Psoas muscle (tissue), 8 donors: Measurements from ENCODE around the gene CCDC97. TPM values are rescaled to one million over a fixed set of nuclear protein-coding genes. Genes with fewer than 3 reads are reported as not detected.

Source experiments
- ATAC-seq, 4 donors: fragments of 200-7000 bp; cut with Tn5 transposase; one replicate each; pipeline ENCODE4 v1.9.1; 2020; ENCODE audit warnings: moderate library complexity in 3 of 4, mild to moderate bottlenecking in 2 of 4
- DNase-seq, 2 donors: peaks; one replicate each; pipeline ENCODE4 v3.0.0-alpha.2; 2020
- H3K27ac ChIP-seq: fragments of 200-600 bp; one replicate; pipeline ENCODE4 v1.8.0; 2022
- H3K27me3 ChIP-seq, 3 donors: fragments of 200-600 bp in 1 of 3; one replicate each; pipeline versions ENCODE4 v1.6.1 to v1.8.0; 2013 to 2022; ENCODE audit warnings: low read length in 2 of 3, mild to moderate bottlenecking in 2 of 3, moderate library complexity in 1 of 3; ENCODE audit not compliant: insufficient read depth in 3 of 3
- H3K36me3 ChIP-seq, 2 donors: fragments of 200-600 bp in 1 of 2; one replicate each; pipeline versions ENCODE4 v1.6.1 to v1.8.0; 2013 to 2022; ENCODE audit warnings: low read depth in 1 of 2, mild to moderate bottlenecking in 1 of 2, moderate library complexity in 1 of 2; ENCODE audit not compliant: insufficient read depth in 1 of 2
- H3K4me1 ChIP-seq: fragments of 200-600 bp; one replicate; pipeline ENCODE4 v1.8.0; 2022
- H3K4me3 ChIP-seq: fragments of 200-600 bp; one replicate; pipeline ENCODE4 v1.8.0; 2022; ENCODE audit warnings: mild to moderate bottlenecking
- H3K9me3 ChIP-seq: fragments of 200-600 bp; one replicate; pipeline ENCODE4 v1.8.0; 2022
- WGBS, 3 donors: extraction: QIAGEN DNeasy Blood & Tissue Kit; methylation state at CpG; one replicate each; pipeline versions ENCODE4 v1.1.6 to v1.1.7; 2013; 5-methylcytosine and 5-hydroxymethylcytosine counted together
- intact Hi-C, 2 donors: fragments of 100-400 bp; cut with DNase I; formaldehyde crosslinking; loops; one replicate each; pipeline versions ENCODE4 v1.11.0 to v1.14.2; 2022
- polyA plus RNA-seq, 3 donors: library from polyadenylated mRNA; stranded (reverse); fragments of 200-250 nt; gene quantifications; one replicate each; pipeline ENCODE4 v1.2.3, GENCODE V29; 2013
- total RNA-seq, 4 donors: library from RNA; stranded (reverse); fragmentation: NEBNext Ultra II Directional in 2 of 4; extraction: Animal tissue kit (Norgen Biotek cat#: 25700) in 2 of 4; gene quantifications; one replicate each; pipeline versions ENCODE4 v1.2.1 to v1.2.4, GENCODE V29; 2021 to 2023
- TF ChIP-seq, protein P1 (sequence below): fragments of 200-600 bp; IDR thresholded peaks from one replicate; pipeline ENCODE4 v1.8.0; 2022; ENCODE audit warnings: antibody characterized with exemption
- donor health status: healthy with polysubstance abuse.
- donor health status: DM: no; HTN: no; CAD: no; lungs with moderate emphysema.
- donor health status: Bipolar disorder and iron deficiency.
- donor health status: healthy.
- donor health status: DM: yes; HTN: yes; CAD: no.
- donor health status: DM: no; HTN: no; CAD: no.
- donor health status: DM: no; HTN: no; CAD: no.
- donor health status: DM: yes; HTN: yes; CAD: no.

The CCDC97 gene
- total and polyA plus RNA-seq, 7 donors, result 13.7 to 25.7 (median 19.9) TPM

DNA sequence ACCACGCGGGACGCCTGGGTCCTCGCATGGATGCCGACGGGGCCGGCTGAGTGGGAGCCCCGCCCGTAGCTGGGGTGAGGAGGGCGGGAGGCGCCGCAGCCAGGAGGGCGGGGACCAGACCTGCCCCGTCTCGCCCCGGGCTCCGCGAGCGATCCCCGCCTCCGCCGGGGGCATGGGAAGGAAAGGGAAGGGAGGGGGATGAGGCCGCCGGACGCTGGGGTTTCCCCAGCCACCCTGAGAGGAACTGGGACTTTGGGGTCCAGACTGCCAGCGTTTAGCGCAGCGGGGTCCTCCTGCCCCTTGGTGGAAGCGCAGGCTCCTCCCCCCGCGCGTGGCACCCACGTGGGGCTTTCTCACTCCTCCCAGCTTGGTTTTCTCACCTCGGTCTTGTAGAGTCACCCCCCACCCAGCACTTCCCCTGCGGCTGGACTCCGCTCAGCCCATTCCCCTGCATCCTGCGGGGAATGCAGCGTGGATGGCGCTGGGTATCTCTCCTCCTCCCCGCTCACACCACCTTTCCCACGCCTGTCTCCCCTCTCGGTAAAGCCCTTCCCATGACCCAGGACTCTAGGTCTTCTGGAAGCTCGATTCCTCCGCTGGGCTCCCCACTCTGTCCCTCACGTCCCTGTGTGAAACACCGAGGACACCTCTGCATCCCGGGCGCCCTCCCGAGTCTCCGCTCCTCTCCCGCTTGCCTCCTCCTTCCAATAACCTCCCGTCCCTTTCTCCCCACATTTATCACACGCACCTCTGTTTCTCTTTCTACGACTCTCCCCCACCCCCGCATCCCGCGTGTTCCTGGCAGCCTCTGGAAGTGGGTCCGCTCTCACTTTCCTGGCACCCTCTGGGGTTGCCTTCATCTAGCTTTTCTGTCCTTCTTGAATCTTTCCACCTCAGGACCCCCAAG, 41.6 kb downstream of the CCDC97 start:
- no peaks in the 10 kb centered on the region for H3K9me3 ChIP-seq
- ATAC-seq (peak; percentile 20 to 53 (median 34)), DNase-seq (peak; percentile 70 to 77)
- H3K27ac ChIP-seq, result no peak overlapping the region
- TF ChIP-seq, protein P1, sequence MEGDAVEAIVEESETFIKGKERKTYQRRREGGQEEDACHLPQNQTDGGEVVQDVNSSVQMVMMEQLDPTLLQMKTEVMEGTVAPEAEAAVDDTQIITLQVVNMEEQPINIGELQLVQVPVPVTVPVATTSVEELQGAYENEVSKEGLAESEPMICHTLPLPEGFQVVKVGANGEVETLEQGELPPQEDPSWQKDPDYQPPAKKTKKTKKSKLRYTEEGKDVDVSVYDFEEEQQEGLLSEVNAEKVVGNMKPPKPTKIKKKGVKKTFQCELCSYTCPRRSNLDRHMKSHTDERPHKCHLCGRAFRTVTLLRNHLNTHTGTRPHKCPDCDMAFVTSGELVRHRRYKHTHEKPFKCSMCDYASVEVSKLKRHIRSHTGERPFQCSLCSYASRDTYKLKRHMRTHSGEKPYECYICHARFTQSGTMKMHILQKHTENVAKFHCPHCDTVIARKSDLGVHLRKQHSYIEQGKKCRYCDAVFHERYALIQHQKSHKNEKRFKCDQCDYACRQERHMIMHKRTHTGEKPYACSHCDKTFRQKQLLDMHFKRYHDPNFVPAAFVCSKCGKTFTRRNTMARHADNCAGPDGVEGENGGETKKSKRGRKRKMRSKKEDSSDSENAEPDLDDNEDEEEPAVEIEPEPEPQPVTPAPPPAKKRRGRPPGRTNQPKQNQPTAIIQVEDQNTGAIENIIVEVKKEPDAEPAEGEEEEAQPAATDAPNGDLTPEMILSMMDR, result no peak
- WGBS, 3 donors, result 1% methylated on average over 42 to 58 of the region's 58 CpGs
- peaks cover 3% of the 10 kb centered on the region for H3K4me1 ChIP-seq
- peak overlapping the region; percentile 69 for H3K4me3 ChIP-seq
- H3K27me3 ChIP-seq, result peaks cover 0 to 38% (median 0%) of the 10 kb centered on the region in 3 donors
- intact Hi-C loops, result loop anchor here in 1 of 2 donors (5.0 kb wide), 1 partner anchor 34 kb away; no protein-coding TSS in a partner anchor
- no peaks in the 10 kb centered on the region for H3K36me3 ChIP-seq

DNA sequence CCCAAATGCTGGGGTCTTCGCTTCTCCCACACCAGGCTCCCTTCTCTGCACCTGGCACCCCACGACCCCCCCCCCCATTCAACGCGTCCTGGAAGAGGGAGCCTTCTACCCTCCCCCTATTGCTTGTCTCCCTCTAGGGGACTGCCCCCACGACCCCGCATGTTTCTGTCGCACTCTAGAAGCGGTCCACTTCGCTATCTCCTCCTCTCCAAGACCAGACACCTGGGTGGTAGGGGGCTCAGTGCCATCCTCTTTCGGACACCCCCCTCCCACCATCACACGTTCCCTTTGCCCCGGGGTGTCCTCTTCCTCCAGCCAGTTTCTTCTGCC, 42.3 kb downstream of the CCDC97 start:
- intact Hi-C loops, result loop anchor here in 1 of 2 donors (5.0 kb wide), 1 partner anchor 35 kb away; no protein-coding TSS in a partner anchor
- no peak for ATAC-seq
- WGBS, 3 donors, result 0 to 1% (median 1%) methylated on average over 12 of the region's 12 CpGs

GRCh38 chr19:41352609-41353465, 42.9 kb downstream of the CCDC97 start:
- intact Hi-C loops, result loop anchor here in 1 of 2 donors (5.0 kb wide), 1 partner anchor 36 kb away; no protein-coding TSS in a partner anchor

More for the DNA sequence above, 42.3 kb downstream of the CCDC97 start:
- TF ChIP-seq, protein P1, result no peak
- Histone ChIP-seq H3K27me3 (peaks cover 0 to 38% (median 0%) of the 10 kb centered on the region in 3 donors), H3K9me3 (no peaks in the 10 kb centered on the region), H3K36me3 (no peaks in the 10 kb centered on the region), H3K27ac (no peak overlapping the region), H3K4me3 (peak overlapping the region; percentile 69), H3K4me1 (peaks cover 3% of the 10 kb centered on the region)
- DNase-seq, result peak in 1 of 2 donors; percentile 15

More at GRCh38 chr19:41352609-41353465, 42.9 kb downstream of the CCDC97 start:
- Histone ChIP-seq H3K27me3 (peaks cover 0 to 38% (median 0%) of the 10 kb centered on the region in 3 donors), H3K36me3 (no peaks in the 10 kb centered on the region), H3K27ac (peak overlapping the region; percentile 59), H3K4me3 (peak overlapping the region; percentile 69), H3K9me3 (no peaks in the 10 kb centered on the region), H3K4me1 (peaks cover 3% of the 10 kb centered on the region)
- ATAC-seq (peak; percentile 20 to 54 (median 42)), DNase-seq (peak; percentile 55 to 68)
- TF ChIP-seq, protein P1, result peak; percentile 15
- 0% methylated on average over 62 to 71 of the region's 71 CpGs for WGBS, 3 donors
